Trophoblast cell (in vitro differentiated cells and primary cell): ENCODE results near the gene GOLGA7B.

Source experiments
- DNase-seq, 2 donors: peaks; one replicate each; pipeline ENCODE4 v3.0.0-alpha.2; 2016
- H2AFZ ChIP-seq: 2 replicates; pipeline ENCODE4 v1.6.1; 2013; ENCODE audit warnings: low read length, moderate library complexity, mild to moderate bottlenecking; ENCODE audit not compliant: insufficient read depth, poor library complexity
- H2AK5ac ChIP-seq: 2 replicates; pipeline ENCODE4 v1.6.1; 2013; ENCODE audit warnings: mild to moderate bottlenecking, low read length
- H2BK120ac ChIP-seq: 2 replicates; pipeline ENCODE4 v1.6.1; 2013; ENCODE audit warnings: low read length, mild to moderate bottlenecking, moderate library complexity; ENCODE audit not compliant: insufficient read depth, poor library complexity
- H2BK12ac ChIP-seq: 2 replicates; pipeline ENCODE4 v1.6.1; 2013; ENCODE audit warnings: mild to moderate bottlenecking, low read length, moderate library complexity
- H2BK5ac ChIP-seq: 2 replicates; pipeline ENCODE4 v1.6.1; 2013; ENCODE audit warnings: low read length, low read depth, moderate library complexity, mild to moderate bottlenecking; ENCODE audit not compliant: poor library complexity
- H3K14ac ChIP-seq: 2 replicates; pipeline ENCODE4 v1.6.1; 2013; ENCODE audit warnings: mild to moderate bottlenecking, low read length
- H3K18ac ChIP-seq: 2 replicates; pipeline ENCODE4 v1.6.1; 2013; ENCODE audit warnings: mild to moderate bottlenecking, low read length
- H3K23ac ChIP-seq: 2 replicates; pipeline ENCODE4 v1.6.1; 2013; ENCODE audit warnings: low read length
- H3K27ac ChIP-seq: 2 replicates; pipeline ENCODE4 v1.5.1; 2013; ENCODE audit warnings: low read depth, mild to moderate bottlenecking, inconsistent platforms, low read length, moderate library complexity
- H3K27me3 ChIP-seq: 2 replicates; pipeline ENCODE4 v1.6.1; 2013; ENCODE audit warnings: inconsistent platforms, mild to moderate bottlenecking, low read length, moderate library complexity; ENCODE audit not compliant: insufficient read depth
- H3K36me3 ChIP-seq, 2 experiments: 1 replicate in 1 of 2; 2 replicates in 1 of 2; pipeline ENCODE4 v1.6.1; 2013; ENCODE audit warnings: low read length in 2 of 2, mild to moderate bottlenecking in 2 of 2, moderate library complexity in 1 of 2; ENCODE audit not compliant: insufficient read depth in 2 of 2, control insufficient read depth in 1 of 2
- H3K4ac ChIP-seq: 2 replicates; pipeline ENCODE4 v1.6.1; 2013; ENCODE audit warnings: low read depth, mild to moderate bottlenecking, low read length, moderate library complexity
- H3K4me1 ChIP-seq, 2 experiments: 1 replicate in 1 of 2; 2 replicates in 1 of 2; pipeline ENCODE4 v1.6.1; 2013; ENCODE audit warnings: low read length in 2 of 2, mild to moderate bottlenecking in 2 of 2, moderate library complexity in 1 of 2; ENCODE audit not compliant: insufficient read depth in 2 of 2, control insufficient read depth in 1 of 2
- H3K4me2 ChIP-seq: 2 replicates; pipeline ENCODE4 v1.6.1; 2013; ENCODE audit warnings: inconsistent platforms, mild to moderate bottlenecking, low read length, moderate library complexity
- H3K4me3 ChIP-seq: 2 replicates; pipeline ENCODE4 v1.5.1; 2013; ENCODE audit warnings: mild to moderate bottlenecking, low read depth, low read length, inconsistent platforms
- H3K79me1 ChIP-seq: one replicate; pipeline ENCODE4 v1.6.1; 2013; ENCODE audit warnings: low read length
- H3K79me2 ChIP-seq: 2 replicates; pipeline ENCODE4 v1.6.1; 2013; ENCODE audit warnings: low read length, mild to moderate bottlenecking; ENCODE audit not compliant: control insufficient read depth, insufficient read depth, poor library complexity
- H3K9ac ChIP-seq: 2 replicates; pipeline ENCODE4 v1.6.1; 2013; ENCODE audit warnings: mild to moderate bottlenecking, low read length
- H3K9me3 ChIP-seq: 2 replicates; pipeline ENCODE4 v1.6.1; 2013; ENCODE audit warnings: low read depth, mild to moderate bottlenecking, control low read depth, inconsistent platforms, low read length; ENCODE audit not compliant: insufficient read depth
- H4K12ac ChIP-seq: 2 replicates; pipeline ENCODE4 v1.6.1; 2013; ENCODE audit warnings: low read depth, mild to moderate bottlenecking, low read length, moderate library complexity
- H4K8ac ChIP-seq: 2 replicates; pipeline ENCODE4 v1.6.1; 2013; ENCODE audit warnings: low read depth, mild to moderate bottlenecking, low read length, moderate library complexity
- H4K91ac ChIP-seq: one replicate; pipeline ENCODE4 v1.6.1; 2013; ENCODE audit warnings: low read depth, mild to moderate bottlenecking, low read length, moderate library complexity
- WGBS: extraction: QIAGEN DNeasy Blood & Tissue Kit; methylation state at CpG from one replicate; pipeline ENCODE4 v1.1.7; 2013; ENCODE audit warnings: missing lambda C conversion rate; ENCODE audit not compliant: insufficient read length, insufficient coverage; ENCODE audit errors: extremely low coverage; 5-methylcytosine and 5-hydroxymethylcytosine counted together

GOLGA7B gene

DNA sequence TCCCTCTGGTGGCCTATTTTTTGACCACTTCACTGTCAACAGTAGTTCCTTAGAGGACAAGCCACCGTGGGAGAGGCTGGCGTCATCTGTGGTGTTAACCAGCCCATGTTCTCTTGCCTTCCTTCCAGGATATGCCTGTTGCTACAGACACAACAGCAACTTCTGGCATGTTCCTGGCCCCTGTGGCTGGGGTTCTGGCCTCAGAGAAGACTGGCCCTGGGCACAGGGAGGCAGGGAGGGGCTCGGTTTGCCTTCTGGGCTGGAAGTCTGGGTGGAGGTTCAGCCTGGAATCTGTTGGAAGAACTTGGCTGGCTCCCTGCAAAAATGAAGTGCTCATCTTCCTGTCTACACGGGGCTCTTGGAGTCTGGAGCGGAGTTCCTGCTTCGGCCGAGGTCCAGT, 25.7 kb downstream of the GOLGA7B start:
- H3K4me1 ChIP-seq: no peaks in the 10 kb centered on the region
- H3K23ac ChIP-seq: no peak overlapping the region
- no peak overlapping the region for H3K9ac ChIP-seq
- H2AK5ac ChIP-seq: no peak overlapping the region
- H2BK120ac ChIP-seq: no peak overlapping the region
- H3K14ac ChIP-seq: no peak overlapping the region
- no peak overlapping the region for H2BK12ac ChIP-seq
- no peaks in the 10 kb centered on the region for H3K36me3 ChIP-seq
- DNase-seq: no peak
- H3K4me3 ChIP-seq: no peak overlapping the region
- H3K79me2 ChIP-seq: no peaks in the 10 kb centered on the region
- no peak overlapping the region for H2BK5ac ChIP-seq
- H3K4ac ChIP-seq: no peak overlapping the region
- WGBS: no CpG with 5 or more reads among the region's 7 CpGs
- H4K12ac ChIP-seq: no peak overlapping the region
- no peak overlapping the region for H2AFZ ChIP-seq
- H3K4me2 ChIP-seq: no peak overlapping the region
- no peaks in the 10 kb centered on the region for H3K79me1 ChIP-seq
- H4K8ac ChIP-seq: no peak overlapping the region
- H3K27me3 ChIP-seq: no peaks in the 10 kb centered on the region
- peaks cover 2% of the 10 kb centered on the region for H3K9me3 ChIP-seq
- no peak overlapping the region for H3K27ac ChIP-seq
- no peak overlapping the region for H3K18ac ChIP-seq
- H4K91ac ChIP-seq: no peak overlapping the region

DNA sequence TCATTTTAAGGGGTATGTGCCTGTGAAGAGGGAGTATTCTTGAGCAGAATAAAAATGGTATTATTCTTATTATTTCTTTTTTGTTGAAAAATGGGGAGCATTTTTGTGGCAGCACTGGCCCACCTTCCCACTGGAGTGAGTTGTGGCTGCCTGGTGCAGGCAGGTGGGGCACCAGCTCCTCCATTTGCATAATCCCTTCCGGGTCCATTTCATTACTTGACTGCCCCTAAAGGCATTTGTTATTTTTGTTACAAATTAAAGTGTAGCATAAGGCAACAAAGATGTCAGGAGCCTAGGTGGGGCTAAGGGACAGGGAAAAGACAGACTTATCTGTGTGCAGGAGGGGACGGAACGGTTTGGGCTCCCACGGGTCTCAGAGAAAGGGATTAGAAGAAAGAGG, 26.8 kb downstream of the GOLGA7B start:
- no peaks in the 10 kb centered on the region for H3K79me2 ChIP-seq
- H3K14ac ChIP-seq: no peak overlapping the region
- no peak overlapping the region for H4K8ac ChIP-seq
- H4K12ac ChIP-seq: no peak overlapping the region
- no peak overlapping the region for H2AK5ac ChIP-seq
- peaks cover 2% of the 10 kb centered on the region for H3K9me3 ChIP-seq
- no peak overlapping the region for H2AFZ ChIP-seq
- H2BK12ac ChIP-seq: no peak overlapping the region
- H3K27ac ChIP-seq: no peak overlapping the region
- DNase-seq: no peak
- no peak overlapping the region for H3K18ac ChIP-seq
- H2BK120ac ChIP-seq: no peak overlapping the region
- H3K36me3 ChIP-seq: no peaks in the 10 kb centered on the region
- H3K4me2 ChIP-seq: no peak overlapping the region
- no peak overlapping the region for H3K9ac ChIP-seq
- no peaks in the 10 kb centered on the region for H3K4me1 ChIP-seq
- H3K27me3 ChIP-seq: no peaks in the 10 kb centered on the region
- no peak overlapping the region for H3K4me3 ChIP-seq
- no peak overlapping the region for H4K91ac ChIP-seq
- H2BK5ac ChIP-seq: no peak overlapping the region
- no peaks in the 10 kb centered on the region for H3K79me1 ChIP-seq
- H3K23ac ChIP-seq: no peak overlapping the region
- H3K4ac ChIP-seq: no peak overlapping the region
- WGBS: no CpG with 5 or more reads among the region's 4 CpGs

DNA sequence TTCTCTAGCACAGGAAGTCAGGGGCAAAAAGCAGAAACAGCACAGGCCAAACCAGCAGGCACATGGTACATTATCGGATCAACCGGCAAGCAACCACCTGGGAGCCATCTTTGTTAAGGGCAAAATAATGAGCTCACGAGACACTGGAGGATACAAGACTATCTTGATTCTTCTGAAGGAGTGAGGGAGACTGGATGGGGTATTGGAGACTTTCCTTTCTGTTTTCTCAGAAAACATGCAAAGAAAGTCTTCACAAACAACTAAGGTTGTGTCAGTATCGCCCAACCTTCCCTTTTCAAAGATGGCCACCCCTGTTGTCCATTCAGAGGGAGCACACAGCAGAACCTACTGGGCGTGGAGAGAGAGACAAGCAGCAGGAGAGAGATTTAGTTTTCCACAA, 29.6 kb downstream of the GOLGA7B start:
- Histone ChIP-seq H3K36me3 (no peaks in the 10 kb centered on the region), H3K27me3 (no peaks in the 10 kb centered on the region), H4K12ac (no peak overlapping the region), H3K9me3 (peaks cover 5% of the 10 kb centered on the region), H3K9ac (no peak overlapping the region), H3K4ac (no peak overlapping the region), H2AFZ (no peak overlapping the region), H2BK120ac (no peak overlapping the region), H3K14ac (no peak overlapping the region), H4K91ac (no peak overlapping the region), H4K8ac (no peak overlapping the region), H3K4me1 (no peaks in the 10 kb centered on the region), H2BK5ac (no peak overlapping the region), H3K23ac (no peak overlapping the region), H3K79me1 (no peaks in the 10 kb centered on the region), H3K4me3 (no peak overlapping the region), H3K27ac (no peak overlapping the region), H3K4me2 (no peak overlapping the region), H3K79me2 (no peaks in the 10 kb centered on the region), H3K18ac (no peak overlapping the region), H2AK5ac (no peak overlapping the region), H2BK12ac (no peak overlapping the region)
- no CpG with 5 or more reads among the region's 5 CpGs for WGBS
- DNase-seq: no peak

DNA sequence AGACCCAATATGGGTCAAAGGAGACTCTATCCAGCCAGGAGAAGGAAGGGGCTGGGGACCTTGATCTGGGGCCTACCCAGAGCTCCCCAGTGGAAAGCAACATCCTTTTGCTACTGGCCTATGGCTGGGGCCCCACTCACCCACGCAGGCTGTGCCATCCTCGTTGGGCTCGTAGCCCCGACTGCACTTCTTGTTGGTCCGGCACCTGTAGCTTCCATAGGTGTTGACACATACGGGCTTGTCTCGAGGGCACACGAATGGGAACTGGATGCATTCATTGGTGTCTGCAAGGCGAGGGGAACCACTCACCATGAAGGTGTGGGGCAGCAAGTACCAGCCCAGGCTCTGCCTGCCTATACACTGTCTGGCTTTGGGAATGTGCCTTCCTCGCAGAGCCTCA, 30.5 kb downstream of the GOLGA7B start:
- Histone ChIP-seq H2BK5ac (no peak overlapping the region), H3K4ac (no peak overlapping the region), H3K14ac (no peak overlapping the region), H3K79me2 (no peaks in the 10 kb centered on the region), H3K9ac (no peak overlapping the region), H2AK5ac (no peak overlapping the region), H3K4me2 (no peak overlapping the region), H4K91ac (no peak overlapping the region), H3K36me3 (no peaks in the 10 kb centered on the region), H4K12ac (no peak overlapping the region), H2BK120ac (no peak overlapping the region), H3K4me3 (no peak overlapping the region), H2BK12ac (no peak overlapping the region), H3K27me3 (no peaks in the 10 kb centered on the region), H3K18ac (no peak overlapping the region), H3K23ac (no peak overlapping the region), H3K4me1 (no peaks in the 10 kb centered on the region), H3K79me1 (no peaks in the 10 kb centered on the region), H3K9me3 (peaks cover 5% of the 10 kb centered on the region), H3K27ac (no peak overlapping the region), H2AFZ (no peak overlapping the region), H4K8ac (no peak overlapping the region)
- no peak for DNase-seq
- WGBS: no CpG with 5 or more reads among the region's 10 CpGs
